ENCODE data around the gene DMTF1. TPM values are rescaled to one million over a fixed set of nuclear protein-coding genes. Genes with fewer than 3 reads are reported as not detected.

The DMTF1 gene
- polyA plus RNA-seq, 1 of the 3 experiments (the other 2 are of a cell fraction): 108 TPM

DNA sequence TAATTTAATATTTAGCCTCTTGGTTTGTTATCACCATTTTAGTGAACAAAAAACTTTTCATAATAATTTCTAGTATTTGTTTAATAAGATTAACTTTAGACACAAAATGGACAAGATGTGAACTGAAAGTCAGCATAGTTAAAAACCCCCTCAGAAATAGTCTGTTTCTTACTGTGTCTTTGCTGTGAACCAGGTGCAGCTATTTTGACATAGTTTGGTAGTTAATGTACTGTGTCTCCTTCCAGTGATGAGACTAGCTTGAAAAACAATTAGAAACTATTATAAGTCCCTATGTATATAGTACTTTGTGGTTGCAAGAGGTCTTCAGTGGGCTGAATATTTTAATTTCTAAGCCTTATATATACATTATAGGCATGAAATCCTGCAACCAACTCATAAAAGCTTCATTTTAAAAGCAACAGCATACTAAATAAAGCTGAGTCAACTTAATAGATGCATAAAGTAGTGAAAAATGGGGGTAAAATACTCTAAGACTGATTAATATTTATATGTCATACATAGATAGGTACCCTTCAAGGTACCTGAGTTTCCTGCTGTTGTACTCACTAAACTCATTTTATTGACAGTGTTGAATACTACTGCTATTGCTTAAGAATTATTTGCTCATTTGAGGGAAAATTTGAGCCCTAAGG, 19.2 kb downstream of the DMTF1 start:
- POLR2A ChIA-PET: interaction anchor here (1.5 kb wide), 1 partner anchor 19 kb away, joined by 5 read pairs; the partner anchor contains the start of gene DMTF1
- Histone ChIP-seq H2AFZ (ENCODE audit: low read depth) (no peak overlapping the region), H3K4me2 (no peak overlapping the region), H3K36me3 (replicated peaks in 1 of 2; ENCODE audit: control insufficient read depth in 1 of 2, insufficient read depth in 2 of 2, low read length in 1 of 2) (peaks cover 96 to 98% of the 10 kb centered on the region in 2 experiments), H4K20me1 (ENCODE audit: insufficient read depth) (no peaks in the 10 kb centered on the region), H3K9me2 (no peaks in the 10 kb centered on the region), H3K27me3 (ENCODE audit: insufficient read depth) (no peaks in the 10 kb centered on the region), H3K4me3 (ENCODE audit: low read depth in 2 of 2, low read length in 1 of 2) (no peak overlapping the region), H3K9ac (no peak overlapping the region), H3F3A (replicated peaks; ENCODE audit: insufficient read depth) (peaks cover 7% of the 10 kb centered on the region), H3K4me1 (ENCODE audit: control insufficient read depth in 1 of 2, insufficient read depth in 2 of 2, low read depth in 1 of 2, low read length in 1 of 2) (no peaks in the 10 kb centered on the region; a peak in 1 of 4 replicates), H3K9me3 (no peaks in the 10 kb centered on the region), H3K27ac (ENCODE audit: low read depth in 2 of 2, low read length in 1 of 2) (no peak overlapping the region), H3K79me2 (ENCODE audit: insufficient read depth) (peaks cover 6% of the 10 kb centered on the region; the same call in 1 of the 2 replicates)
- CTCF ChIA-PET: interaction anchor here (0.8 to 1.7 kb wide), 5 partner anchors 11 to 254 kb away, joined by 3 to 5 read pairs (median 3); partner anchors contain the start of gene ELAPOR2
- no peak for TF ChIP-seq MXI1 (IDR thresholded peaks at IDR 0.05; ENCODE audit: low read depth, low read length)
- no peak for TF ChIP-seq TEAD4 (IDR thresholded peaks at IDR 0.05; ENCODE audit: borderline replicate concordance, insufficient read depth)
- TF ChIP-seq, protein P1, sequence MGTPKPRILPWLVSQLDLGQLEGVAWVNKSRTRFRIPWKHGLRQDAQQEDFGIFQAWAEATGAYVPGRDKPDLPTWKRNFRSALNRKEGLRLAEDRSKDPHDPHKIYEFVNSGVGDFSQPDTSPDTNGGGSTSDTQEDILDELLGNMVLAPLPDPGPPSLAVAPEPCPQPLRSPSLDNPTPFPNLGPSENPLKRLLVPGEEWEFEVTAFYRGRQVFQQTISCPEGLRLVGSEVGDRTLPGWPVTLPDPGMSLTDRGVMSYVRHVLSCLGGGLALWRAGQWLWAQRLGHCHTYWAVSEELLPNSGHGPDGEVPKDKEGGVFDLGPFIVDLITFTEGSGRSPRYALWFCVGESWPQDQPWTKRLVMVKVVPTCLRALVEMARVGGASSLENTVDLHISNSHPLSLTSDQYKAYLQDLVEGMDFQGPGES (IDR thresholded peaks at IDR 0.05; ENCODE audit: low read depth, low read length): no peak
- no peak for TF ChIP-seq ZBTB33 (IDR thresholded peaks at IDR 0.05; ENCODE audit: borderline replicate concordance, low read depth)
- TF ChIP-seq SMC3 (IDR thresholded peaks at IDR 0.05; ENCODE audit: low read depth, low read length): no peak
- no peak for TF ChIP-seq TAF1 (IDR thresholded peaks at IDR 0.05; ENCODE audit: borderline replicate concordance, low read depth, low read length)
- no peak for TF ChIP-seq REST (IDR thresholded peaks at IDR 0.05; ENCODE audit: low read depth, low read length)
- TF ChIP-seq RCOR1 (IDR thresholded peaks at IDR 0.05; ENCODE audit: low read length): no peak
- no peak for TF ChIP-seq TCF12 (IDR thresholded peaks at IDR 0.05)
- TF ChIP-seq FOSL2 (IDR thresholded peaks at IDR 0.05; ENCODE audit: borderline replicate concordance, low read depth): no peak
- no peak for TF ChIP-seq USF1 (IDR thresholded peaks at IDR 0.05; ENCODE audit: borderline replicate concordance, low read depth)
- no peak for TF ChIP-seq CTCF (IDR thresholded peaks at IDR 0.05)
- TF ChIP-seq NFIC (IDR thresholded peaks at IDR 0.05; ENCODE audit: borderline replicate concordance): no peak
- no peak for TF ChIP-seq EP300 (IDR thresholded peaks at IDR 0.05; ENCODE audit: borderline replicate concordance in 1 of 2, low read depth in 1 of 2, low read length in 1 of 2)
- no peak for TF ChIP-seq GATA2 (CRISPR knock-in tag; IDR thresholded peaks at IDR 0.05)
- no peak for TF ChIP-seq RXRA (IDR thresholded peaks at IDR 0.05; ENCODE audit: borderline replicate concordance, low read depth)
- TF ChIP-seq NRF1 (IDR thresholded peaks at IDR 0.05; ENCODE audit: low read depth, low read length): no peak
- no peak for TF ChIP-seq MAX (IDR thresholded peaks at IDR 0.05; ENCODE audit: low read depth)
- no peak for TF ChIP-seq FOXJ3 (CRISPR knock-in tag; IDR thresholded peaks at IDR 0.05)
- no peak for TF ChIP-seq FOXM1 (IDR thresholded peaks at IDR 0.05; ENCODE audit: low read depth)
- DNase-seq: no peak
